Uterus (tissue), 2 donors: ENCODE results near the gene PLA2G1B.

ENCODE experiments used
- CTCF ChIP-seq, 4 experiments: fragments of 200-600 bp in 2 of 4; fragments of 450-650 bp in 2 of 4; sonication (generic) in 2 of 4; IDR thresholded peaks; one replicate each; pipeline ENCODE4 v1.5.1; 2016 to 2019; ENCODE audit warnings: antibody characterized with exemption in 4 of 4, mild to moderate bottlenecking in 2 of 4, moderate library complexity in 1 of 4
- POLR2A ChIP-seq, 2 donors: fragments of 450-650 bp; IDR thresholded peaks; one replicate each; pipeline ENCODE4 v1.6.1; 2016; ENCODE audit warnings: antibody characterized with exemption in 2 of 2, mild to moderate bottlenecking in 1 of 2, moderate library complexity in 1 of 2

GRCh38 chr12:120324841-120325417 is 2.6 kb downstream of the PLA2G1B start:
- no peak for TF ChIP-seq POLR2A (IDR thresholded peaks at IDR 0.05)
- no peak for TF ChIP-seq CTCF (IDR thresholded peaks at IDR 0.05)
